H1 (cell line): ENCODE measurements around the gene CRADD. TPM values are rescaled to one million over a fixed set of nuclear protein-coding genes. Genes with fewer than 3 reads are reported as not detected.

Experiments used
- CTCF ChIA-PET: fragments of 300-600 bp; sonication (Branson Sonifier 250); formaldehyde crosslinking; loops from one replicate; lab custom pipeline; 2021; ENCODE audit not compliant: partially characterized antibody; lab: Charles Lee
- POLR2A ChIA-PET: fragments of 300-600 bp; sonication (Branson Sonifier 250); formaldehyde crosslinking; loops from one replicate; lab custom pipeline; 2021; ENCODE audit warnings: inconsistent platforms; ENCODE audit not compliant: partially characterized antibody; lab: Charles Lee
- DNase-seq, 2 experiments: peaks; one replicate each; pipeline versions ENCODE4 v3.0.0 to v3.0.0-alpha.2; 2010 to 2022; ENCODE audit warnings: low spot score in 2 of 2, low read depth in 1 of 2, mixed read lengths in 1 of 2
- FAIRE-seq: peaks from 2 replicates; lab custom pipeline; 2011; peaks lifted over from hg19 to GRCh38; lab: Jason Lieb, UNC
- H2AFZ ChIP-seq: 2 replicates; pipeline ENCODE4 v1.8.1; 2012; ENCODE audit warnings: low read length, inconsistent platforms
- H2AK5ac ChIP-seq: 2 replicates; pipeline ENCODE4 v1.6.1; 2013; ENCODE audit warnings: low read depth, low read length
- H2BK120ac ChIP-seq: replicated peaks from 2 replicates; pipeline ENCODE3; 2013; ENCODE audit warnings: low read depth, low read length, inconsistent platforms
- H2BK12ac ChIP-seq: 2 replicates; pipeline ENCODE4 v1.6.1; 2013; ENCODE audit warnings: low read depth, low read length
- H2BK15ac ChIP-seq: 2 replicates; pipeline ENCODE4 v1.6.1; 2013; ENCODE audit warnings: low read length
- H2BK20ac ChIP-seq: 2 replicates; pipeline ENCODE4 v1.6.1; 2013; ENCODE audit warnings: low read length
- H2BK5ac ChIP-seq: 2 replicates; pipeline ENCODE4 v1.6.1; 2013; ENCODE audit warnings: low read depth, low read length
- H3K14ac ChIP-seq: 2 replicates; pipeline ENCODE4 v1.6.1; 2013; ENCODE audit warnings: inconsistent platforms; ENCODE audit not compliant: insufficient read length
- H3K18ac ChIP-seq: 2 replicates; pipeline ENCODE4 v1.6.1; 2013; ENCODE audit warnings: low read length; ENCODE audit errors: extremely low read depth
- H3K23ac ChIP-seq: 2 replicates; pipeline ENCODE4 v1.6.1; 2013; ENCODE audit warnings: inconsistent platforms; ENCODE audit not compliant: insufficient read length
- H3K23me2 ChIP-seq: 2 replicates; pipeline ENCODE4 v1.6.1; 2013; ENCODE audit warnings: low read depth, low read length
- H3K27ac ChIP-seq: 2 replicates; pipeline ENCODE4 v1.6.1; 2011; ENCODE audit warnings: low read depth, low read length, inconsistent platforms
- H3K27me3 ChIP-seq, 4 experiments: replicated peaks in 1 of 4; 1 replicate in 1 of 4; 2 replicates in 3 of 4; pipeline versions ENCODE4 v1.6.1 to v1.8.1; 2011 to 2013; ENCODE audit warnings: low read length in 3 of 4, mild to moderate bottlenecking in 3 of 4, inconsistent platforms in 2 of 4, mixed read lengths in 2 of 4, moderate library complexity in 1 of 4; ENCODE audit not compliant: control insufficient read depth in 3 of 4, insufficient read depth in 3 of 4; ENCODE audit errors: extremely low read depth in 1 of 4
- H3K36me3 ChIP-seq, 4 experiments: 2 replicates each; pipeline versions ENCODE4 v1.6.1 to v1.8.1; 2011 to 2013; ENCODE audit warnings: mild to moderate bottlenecking in 4 of 4, low read length in 3 of 4, moderate library complexity in 2 of 4, control low read depth in 1 of 4, inconsistent platforms in 1 of 4; ENCODE audit not compliant: insufficient read depth in 4 of 4, control insufficient read depth in 2 of 4
- H3K4ac ChIP-seq: replicated peaks from 2 replicates; pipeline ENCODE3; 2013; ENCODE audit warnings: low read length, low read depth, mixed read lengths, inconsistent platforms; ENCODE audit not compliant: insufficient read length
- H3K4me1 ChIP-seq, 4 experiments: replicated peaks in 1 of 4; 1 replicate in 1 of 4; 2 replicates in 3 of 4; pipeline versions ENCODE4 v1.6.1 to v1.8.1; 2011 to 2013; ENCODE audit warnings: low read length in 3 of 4, inconsistent platforms in 2 of 4, mixed read lengths in 1 of 4; ENCODE audit not compliant: insufficient read depth in 4 of 4, control insufficient read depth in 3 of 4
- H3K4me2 ChIP-seq, 2 experiments: 2 replicates each; pipeline versions ENCODE4 v1.6.1 to v1.8.1; 2011 to 2013; ENCODE audit warnings: low read depth in 2 of 2, low read length in 2 of 2, control low read depth in 1 of 2, inconsistent platforms in 1 of 2, mild to moderate bottlenecking in 1 of 2; ENCODE audit not compliant: insufficient read depth in 1 of 2
- H3K4me3 ChIP-seq, 4 experiments: fragments of 200-600, 300-600 bp in 1 of 4; sonication (generic), shearing (Covaris generic), sonication (Bioruptor Twin) in 1 of 4; 2 replicates each; pipeline versions ENCODE4 v1.5.1 to v1.8.1; 2011 to 2016; ENCODE audit warnings: low read length in 4 of 4, low read depth in 3 of 4, control low read depth in 2 of 4, inconsistent platforms in 2 of 4, mild to moderate bottlenecking in 2 of 4, mixed read lengths in 1 of 4, moderate library complexity in 1 of 4; ENCODE audit not compliant: insufficient read depth in 2 of 4; ENCODE audit errors: extremely low read depth in 1 of 4
- H3K56ac ChIP-seq: replicated peaks from 2 replicates; pipeline ENCODE3; 2013; ENCODE audit warnings: low read depth, mild to moderate bottlenecking, mixed read lengths, low read length, inconsistent platforms; ENCODE audit not compliant: insufficient read length
- H3K79me1 ChIP-seq: 2 replicates; pipeline ENCODE4 v1.6.1; 2013; ENCODE audit warnings: low read depth, low read length, control low read depth
- H3K79me2 ChIP-seq, 2 experiments: 2 replicates each; pipeline versions ENCODE4 v1.6.1 to v1.8.1; 2012 to 2013; ENCODE audit warnings: low read length in 2 of 2, mild to moderate bottlenecking in 2 of 2, inconsistent platforms in 1 of 2; ENCODE audit not compliant: insufficient read depth in 2 of 2, control insufficient read depth in 1 of 2
- H3K9ac ChIP-seq, 4 experiments: replicated peaks in 1 of 4; 1 replicate in 1 of 4; 2 replicates in 3 of 4; pipeline versions ENCODE4 v1.6.1 to v1.8.1; 2011 to 2013; ENCODE audit warnings: low read depth in 3 of 4, low read length in 3 of 4, control low read depth in 2 of 4, mild to moderate bottlenecking in 2 of 4, moderate library complexity in 2 of 4, inconsistent platforms in 1 of 4; ENCODE audit errors: extremely low read depth in 1 of 4
- H3K9me3 ChIP-seq, 2 experiments: 2 replicates each; pipeline versions ENCODE4 v1.6.1 to v1.8.1; 2012 to 2013; ENCODE audit warnings: mild to moderate bottlenecking in 2 of 2, moderate library complexity in 2 of 2, control low read depth in 1 of 2, inconsistent platforms in 1 of 2, low read depth in 1 of 2, low read length in 1 of 2, mixed read lengths in 1 of 2; ENCODE audit not compliant: insufficient read depth in 2 of 2
- H4K20me1 ChIP-seq, 2 experiments: replicated peaks in 1 of 2; 2 replicates each; pipeline versions ENCODE3 to v1.8.1; 2011 to 2013; ENCODE audit warnings: inconsistent platforms in 2 of 2, low read length in 2 of 2, mild to moderate bottlenecking in 1 of 2; ENCODE audit not compliant: insufficient read depth in 2 of 2, control insufficient read depth in 1 of 2
- H4K5ac ChIP-seq: 2 replicates; pipeline ENCODE4 v1.6.1; 2013; ENCODE audit warnings: low read length, low read depth, mixed read lengths, inconsistent platforms; ENCODE audit not compliant: insufficient read length
- H4K8ac ChIP-seq: 2 replicates; pipeline ENCODE4 v1.8.0; 2013; ENCODE audit warnings: mild to moderate bottlenecking, moderate library complexity, low read length, inconsistent platforms; ENCODE audit not compliant: insufficient read depth; ENCODE audit errors: extremely low read depth
- H4K91ac ChIP-seq: replicated peaks from 2 replicates; pipeline ENCODE3; 2013; ENCODE audit warnings: low read length, mixed read lengths, inconsistent platforms; ENCODE audit not compliant: insufficient read length
- BCL11A ChIP-seq, 2 experiments: IDR thresholded peaks; one replicate each; pipeline ENCODE4 v1.6.1; 2011; ENCODE audit warnings: low read depth in 2 of 2, low read length in 2 of 2, mild to moderate bottlenecking in 2 of 2
- HDAC2 ChIP-seq, 2 experiments: fragments of 300-600 bp in 1 of 2; sonication (generic) in 1 of 2; IDR thresholded peaks; 2 replicates each; pipeline ENCODE4 v1.6.1; 2011 to 2012; ENCODE audit warnings: low read depth in 2 of 2, low read length in 2 of 2, mild to moderate bottlenecking in 2 of 2, moderate library complexity in 2 of 2, borderline replicate concordance in 1 of 2, inconsistent platforms in 1 of 2
- JUN ChIP-seq: IDR thresholded peaks from 2 replicates; pipeline ENCODE4 v1.6.1; 2011; ENCODE audit warnings: low read depth, mild to moderate bottlenecking, improper control_type of control experiment, low read length
- MAFK ChIP-seq: IDR thresholded peaks from 2 replicates; pipeline ENCODE4 v1.6.1; 2012; ENCODE audit warnings: low read depth, mild to moderate bottlenecking, improper control_type of control experiment, low read length
- RNF2 ChIP-seq: fragments of 200-900, 300-1000 bp; sonication (generic); IDR thresholded peaks from 2 replicates; pipeline ENCODE4 v1.7.1; 2016; ENCODE audit warnings: borderline replicate concordance, low read depth, mild to moderate bottlenecking, antibody characterized with exemption, low read length; ENCODE audit not compliant: poor library complexity, severe bottlenecking; ENCODE audit errors: missing control alignments
- WGBS, 2 experiments: shearing (Covaris generic) in 1 of 2; methylation state at CpG; one replicate each; pipeline versions ENCODE4 v1.1.6 to v1.1.7; 2013 to 2015; ENCODE audit warnings: low lambda C conversion rate in 2 of 2, mixed read lengths in 2 of 2, inconsistent platforms in 1 of 2, low coverage in 1 of 2, missing lambda C conversion rate in 1 of 2; ENCODE audit not compliant: insufficient replicate concordance in 2 of 2, insufficient coverage in 1 of 2, insufficient read length in 1 of 2; ENCODE audit errors: extremely low coverage in 1 of 2, missing lambda C conversion rate in 1 of 2; 5-methylcytosine and 5-hydroxymethylcytosine counted together
- polyA plus RNA-seq, 7 experiments: library from polyadenylated mRNA; depleted of rRNA in 3 of 7; stranded (reverse) in 5 of 7; unstranded in 2 of 7; fragments of >200 nt in 5 of 7; fragments of 200-250 nt in 2 of 7; gene quantifications; 1 replicate in 5 of 7; 2 replicates in 1 of 7; 4 replicates in 1 of 7; pipeline versions ENCODE4 v1.2.1 to v1.2.3, GENCODE V29; 2011 to 2013; ENCODE audit warnings: missing spikeins in 2 of 7, mixed read lengths in 2 of 7
- total RNA-seq: library from RNA; stranded (reverse); fragmentation: NEBNext Ultra II Directional; extraction: Animal tissue kit (Norgen Biotek cat#: 25700); gene quantifications from 2 replicates; pipeline ENCODE4 v1.2.1, GENCODE V29; 2021
- TF ChIP-seq, protein P1 (sequence below), 3 experiments: IDR thresholded peaks; 1 replicate in 2 of 3; 2 replicates in 1 of 3; pipeline versions ENCODE4 v1.5.1 to v1.6.1; 2011; ENCODE audit warnings: low read length in 3 of 3, mild to moderate bottlenecking in 3 of 3, inconsistent platforms in 2 of 3, low read depth in 1 of 3, moderate library complexity in 1 of 3; ENCODE audit not compliant: insufficient read depth in 1 of 3; ENCODE audit errors: control extremely low read depth in 1 of 3

CRADD gene
- total and polyA plus RNA-seq, 2 of the 8 experiments (the other 6 are each of a cell fraction or from before 2014, with no cell fraction given), result 8.1 to 15.4 TPM

DNA sequence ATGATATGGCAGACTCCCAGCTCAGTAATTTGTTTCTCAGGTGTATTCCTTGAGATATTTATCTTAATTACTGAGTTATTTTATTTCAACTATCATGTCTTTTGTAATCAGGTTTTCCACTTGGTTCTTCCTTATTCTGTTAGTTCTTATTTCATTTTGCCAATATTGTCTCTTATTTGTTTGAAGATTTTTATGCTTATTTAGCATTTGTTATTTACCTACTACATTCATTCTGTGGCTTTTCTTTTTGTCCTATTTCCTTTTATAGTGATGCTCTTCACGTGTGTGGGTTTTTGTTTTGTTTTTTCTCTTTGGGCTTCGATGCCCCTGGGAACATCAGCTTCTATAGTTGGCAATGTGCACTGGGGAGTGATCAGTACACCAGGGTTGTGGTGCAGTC is 40.5 kb upstream of the CRADD start:
- no peak overlapping the region for H2AK5ac ChIP-seq
- POLR2A ChIA-PET, result interaction anchor here (1.0 kb wide), 1 partner anchor 64 kb away, joined by 3 read pairs; the partner anchor contains the start of gene SOCS2
- H3K56ac ChIP-seq, result no peak overlapping the region
- H3K23ac ChIP-seq, result no peak overlapping the region
- H2BK120ac ChIP-seq, result no peak overlapping the region
- H3K4me3 ChIP-seq, result no peak overlapping the region
- no peak overlapping the region for H3K14ac ChIP-seq
- H3K79me1 ChIP-seq, result no peaks in the 10 kb centered on the region
- no peak overlapping the region for H3K18ac ChIP-seq
- H2BK5ac ChIP-seq, result no peak overlapping the region
- no peaks in the 10 kb centered on the region; a peak in 1 of 7 replicates for H3K4me1 ChIP-seq
- no peaks in the 10 kb centered on the region for H4K20me1 ChIP-seq
- no peaks in the 10 kb centered on the region for H3K27me3 ChIP-seq
- no peak overlapping the region; the same call in 1 of the 2 replicates for H4K8ac ChIP-seq
- peaks cover 1% of the 10 kb centered on the region; the same call in 1 of the 2 replicates for H3K23me2 ChIP-seq
- no peak overlapping the region for H4K91ac ChIP-seq
- H2BK15ac ChIP-seq, result no peak overlapping the region
- no peak overlapping the region for H3K4me2 ChIP-seq
- no peaks in the 10 kb centered on the region for H3K36me3 ChIP-seq
- DNase-seq (no peak), FAIRE-seq (no peak)
- 93% methylated on average over 2 of the region's 2 CpGs; no CpG with 5 or more reads in 1 of the 2 experiments for whole genome bisulfite sequencing, 2 experiments
- no peaks in the 10 kb centered on the region for H3K79me2 ChIP-seq
- H2BK12ac ChIP-seq, result no peak overlapping the region
- H3K9me3 ChIP-seq, result peaks cover 4 to 6% of the 10 kb centered on the region in 2 experiments
- CTCF ChIA-PET, result interaction anchor here (0.9 to 1.3 kb wide), 2 partner anchors 56 to 116 kb away, joined by 3 read pairs; no protein-coding TSS in a partner anchor
- TF ChIP-seq MAFK (no peak), BCL11A (IDR thresholded peaks at IDR 0.05; ENCODE audit: low read depth in 2 of 2, low read length in 2 of 2) (no peak), JUN (no peak), HDAC2 (IDR thresholded peaks at IDR 0.05; ENCODE audit: borderline replicate concordance in 1 of 2, low read depth in 2 of 2, low read length in 2 of 2) (no peak), RNF2 (no peak)
- TF ChIP-seq, protein P1, sequence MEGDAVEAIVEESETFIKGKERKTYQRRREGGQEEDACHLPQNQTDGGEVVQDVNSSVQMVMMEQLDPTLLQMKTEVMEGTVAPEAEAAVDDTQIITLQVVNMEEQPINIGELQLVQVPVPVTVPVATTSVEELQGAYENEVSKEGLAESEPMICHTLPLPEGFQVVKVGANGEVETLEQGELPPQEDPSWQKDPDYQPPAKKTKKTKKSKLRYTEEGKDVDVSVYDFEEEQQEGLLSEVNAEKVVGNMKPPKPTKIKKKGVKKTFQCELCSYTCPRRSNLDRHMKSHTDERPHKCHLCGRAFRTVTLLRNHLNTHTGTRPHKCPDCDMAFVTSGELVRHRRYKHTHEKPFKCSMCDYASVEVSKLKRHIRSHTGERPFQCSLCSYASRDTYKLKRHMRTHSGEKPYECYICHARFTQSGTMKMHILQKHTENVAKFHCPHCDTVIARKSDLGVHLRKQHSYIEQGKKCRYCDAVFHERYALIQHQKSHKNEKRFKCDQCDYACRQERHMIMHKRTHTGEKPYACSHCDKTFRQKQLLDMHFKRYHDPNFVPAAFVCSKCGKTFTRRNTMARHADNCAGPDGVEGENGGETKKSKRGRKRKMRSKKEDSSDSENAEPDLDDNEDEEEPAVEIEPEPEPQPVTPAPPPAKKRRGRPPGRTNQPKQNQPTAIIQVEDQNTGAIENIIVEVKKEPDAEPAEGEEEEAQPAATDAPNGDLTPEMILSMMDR (IDR thresholded peaks at IDR 0.05; ENCODE audit: control extremely low read depth in 1 of 3, insufficient read depth in 1 of 3, low read depth in 1 of 3, low read length in 3 of 3), result no peak
- H3K9ac ChIP-seq, result no peak overlapping the region
- H2BK20ac ChIP-seq, result no peak overlapping the region
- H2AFZ ChIP-seq, result no peak overlapping the region
- H4K5ac ChIP-seq, result no peak overlapping the region
- no peak overlapping the region for H3K27ac ChIP-seq
- no peak overlapping the region for H3K4ac ChIP-seq
